ENCODE results near the gene MGAT4B. TPM values are rescaled to one million over a fixed set of nuclear protein-coding genes. Genes with fewer than 3 reads are reported as not detected.
A peak's percentile ranks its signal among the peaks of the same experiment; 100 is the strongest.

MGAT4B gene
- total RNA-seq, 1 experiment from 2014 or later = 337 TPM

GRCh38 chr5:179802950-179803562 is 3.6 kb downstream of the MGAT4B start:
- H3F3A ChIP-seq (ENCODE audit: insufficient read depth, low read depth) = peaks cover 27% of the 10 kb centered on the region
- peaks cover 42% of the 10 kb centered on the region for H4K20me1 ChIP-seq (ENCODE audit: insufficient read depth)
- H2AFZ ChIP-seq = no peak overlapping the region
- H3K4me3 ChIP-seq = no peak overlapping the region; the same call in 1 of the 2 replicates
- H3K27me3 ChIP-seq (ENCODE audit: insufficient read depth, low read depth) = no peaks in the 10 kb centered on the region
- peaks cover 50% of the 10 kb centered on the region for H3K79me2 ChIP-seq (ENCODE audit: low read depth)
- DNase-seq = peak; percentile 56 to 58
- H3K4me2 ChIP-seq = peak overlapping the region; percentile 97
- H3K27ac ChIP-seq = no peak overlapping the region
- no peaks in the 10 kb centered on the region for H3K9me2 ChIP-seq (ENCODE audit: insufficient read depth)
- peaks cover 35% of the 10 kb centered on the region for H3K4me1 ChIP-seq (replicated peaks; ENCODE audit: insufficient read depth)
- TF ChIP-seq CTCF (conservative IDR thresholded peaks at IDR 0.05) (no peak), EZH2 (IDR thresholded peaks at IDR 0.05; ENCODE audit: low read depth) (no peak)
- CTCF ChIA-PET = no interaction called here
- BruUV-seq (replicated peaks) = no TSS peak
- H3K36me3 ChIP-seq (ENCODE audit: low read depth) = no peaks in the 10 kb centered on the region; the same call in none of the 2 replicates
- POLR2A ChIA-PET (ENCODE audit: unreplicated experiment) = interaction anchor here (0.7 kb wide), 1 partner anchor 25 kb away, joined by 3 read pairs; no protein-coding TSS in a partner anchor
- no peaks in the 10 kb centered on the region for H3K9me3 ChIP-seq (ENCODE audit: insufficient read depth, low read depth)
- intact Hi-C loops (cut with micrococcal nuclease; ENCODE audit: unreplicated experiment) = loop anchor here (2.0 to 10.0 kb wide), 2 partner anchors 16 to 102 kb away; partner anchors contain the start of gene TBC1D9B

GRCh38 chr5:179802207-179802883 is 4.3 kb downstream of the MGAT4B start:
- Histone ChIP-seq H3K79me2 (ENCODE audit: low read depth) (peaks cover 44% of the 10 kb centered on the region), H2AFZ (no peak overlapping the region), H3K4me2 (peak overlapping the region; percentile 97), H4K20me1 (ENCODE audit: insufficient read depth) (peaks cover 42% of the 10 kb centered on the region), H3K9me2 (ENCODE audit: insufficient read depth) (no peaks in the 10 kb centered on the region), H3F3A (ENCODE audit: insufficient read depth, low read depth) (peaks cover 27% of the 10 kb centered on the region), H3K27ac (no peak overlapping the region), H3K4me1 (replicated peaks; ENCODE audit: insufficient read depth) (peaks cover 27% of the 10 kb centered on the region), H3K4me3 (no peak overlapping the region), H3K27me3 (ENCODE audit: insufficient read depth, low read depth) (no peaks in the 10 kb centered on the region), H3K36me3 (ENCODE audit: low read depth) (no peaks in the 10 kb centered on the region; the same call in none of the 2 replicates), H3K9me3 (ENCODE audit: insufficient read depth, low read depth) (no peaks in the 10 kb centered on the region)
- CTCF ChIA-PET = no interaction called here
- intact Hi-C loops (cut with micrococcal nuclease; ENCODE audit: unreplicated experiment) = loop anchor here (2.0 to 10.0 kb wide), 2 partner anchors 16 to 102 kb away; partner anchors contain the start of gene TBC1D9B
- no TSS peak for BruUV-seq (replicated peaks)
- no peak for DNase-seq
- TF ChIP-seq EZH2 (IDR thresholded peaks at IDR 0.05; ENCODE audit: low read depth) = no peak
- TF ChIP-seq CTCF (conservative IDR thresholded peaks at IDR 0.05) = no peak
- POLR2A ChIA-PET (ENCODE audit: unreplicated experiment) = no interaction called here

- DNase-seq = no peak
- Histone ChIP-seq H2AFZ (no peak overlapping the region), H3F3A (ENCODE audit: insufficient read depth, low read depth) (peaks cover 34% of the 10 kb centered on the region), H3K79me2 (ENCODE audit: low read depth) (peaks cover 44% of the 10 kb centered on the region), H4K20me1 (ENCODE audit: insufficient read depth) (peaks cover 42% of the 10 kb centered on the region), H3K4me2 (no peak overlapping the region), H3K27me3 (ENCODE audit: insufficient read depth, low read depth) (no peaks in the 10 kb centered on the region), H3K9me2 (ENCODE audit: insufficient read depth) (no peaks in the 10 kb centered on the region), H3K36me3 (ENCODE audit: low read depth) (no peaks in the 10 kb centered on the region; the same call in none of the 2 replicates), H3K27ac (no peak overlapping the region), H3K4me3 (no peak overlapping the region), H3K4me1 (replicated peaks; ENCODE audit: insufficient read depth) (peaks cover 31% of the 10 kb centered on the region), H3K9me3 (ENCODE audit: insufficient read depth, low read depth) (no peaks in the 10 kb centered on the region)
- no peak for TF ChIP-seq CTCF (conservative IDR thresholded peaks at IDR 0.05)
- no peak for TF ChIP-seq EZH2 (IDR thresholded peaks at IDR 0.05; ENCODE audit: low read depth)
- POLR2A ChIA-PET (ENCODE audit: unreplicated experiment) = no interaction called here
- intact Hi-C loops (cut with micrococcal nuclease; ENCODE audit: unreplicated experiment) = loop anchor here (2.0 to 10.0 kb wide), 2 partner anchors 17 to 103 kb away; partner anchors contain the start of gene TBC1D9B
- no TSS peak for BruUV-seq (replicated peaks)
- CTCF ChIA-PET = interaction anchor here (0.6 kb wide), 1 partner anchor 9 kb away, joined by 8 read pairs; no protein-coding TSS in a partner anchor
Observed at GRCh38 chr5:179801304-179802206, 5.1 kb downstream of the MGAT4B start.
